NCI-H1417 (cell line): ENCODE results near the gene ANKS1A.
"Not testable (repeated sequence)": the region's sequence is repeated elsewhere in the genome, so short reads cannot be mapped to it uniquely, and the experiment has no call there.

ENCODE experiments used
- DNase-seq, 3 experiments: peaks; one replicate each; lab custom pipeline; 2025; lab: John Stamatoyannopoulos, UW

Gene ANKS1A

GRCh38 chr6:34992376-34992775, 103.3 kb downstream of the ANKS1A start:
- peak in 2 of 3 experiments; percentile 81 to 98 for DNase-seq

- DNase-seq, result peak in 2 of 3 experiments; percentile 24 to 51
These were observed 104.2 kb downstream of the ANKS1A start for GRCh38 chr6:34993213-34993612.

GRCh38 chr6:34994693-34995092, 105.6 kb downstream of the ANKS1A start:
- DNase-seq, result no peak

- not testable (repeated sequence) for DNase-seq
These were observed 109.4 kb downstream of the ANKS1A start for GRCh38 chr6:34998417-34998816.

- DNase-seq, result not testable (repeated sequence)
These were observed 110.1 kb downstream of the ANKS1A start for GRCh38 chr6:34999153-34999552.

GRCh38 chr6:34999962-35000361, 110.9 kb downstream of the ANKS1A start:
- not testable (repeated sequence) for DNase-seq

GRCh38 chr6:35001349-35001748, 112.3 kb downstream of the ANKS1A start:
- not testable (repeated sequence) for DNase-seq

- not testable (repeated sequence) for DNase-seq
These were observed 115.0 kb downstream of the ANKS1A start for GRCh38 chr6:35003886-35004530.

GRCh38 chr6:35007016-35007415, 118.0 kb downstream of the ANKS1A start:
- DNase-seq, result no peak

- no peak for DNase-seq
These were observed 119.8 kb downstream of the ANKS1A start for GRCh38 chr6:35008858-35009257.

- no peak for DNase-seq
These were observed 122.3 kb downstream of the ANKS1A start for GRCh38 chr6:35011096-35012041.

GRCh38 chr6:35013701-35014100, 124.6 kb downstream of the ANKS1A start:
- DNase-seq, result no peak

- no peak for DNase-seq
These were observed 125.3 kb downstream of the ANKS1A start for GRCh38 chr6:35014341-35014740.

GRCh38 chr6:35014786-35015185, 125.7 kb downstream of the ANKS1A start:
- DNase-seq, result no peak

- DNase-seq, result no peak
These were observed 126.4 kb downstream of the ANKS1A start for GRCh38 chr6:35015476-35015875.

- DNase-seq, result no peak
These were observed 126.9 kb downstream of the ANKS1A start for GRCh38 chr6:35015996-35016395.

GRCh38 chr6:35016502-35017321, 127.7 kb downstream of the ANKS1A start:
- peak in 1 of 3 experiments; percentile 37 for DNase-seq

- no peak for DNase-seq
These were observed 128.5 kb downstream of the ANKS1A start for GRCh38 chr6:35017411-35018181.

- DNase-seq, result no peak
These were observed 129.1 kb downstream of the ANKS1A start for GRCh38 chr6:35018182-35018519.

- no peak for DNase-seq
These were observed 129.7 kb downstream of the ANKS1A start for GRCh38 chr6:35018746-35019145.

GRCh38 chr6:35019171-35019570, 130.1 kb downstream of the ANKS1A start:
- DNase-seq, result no peak

GRCh38 chr6:35019831-35020230, 130.8 kb downstream of the ANKS1A start:
- no peak for DNase-seq
